ENCODE data around the gene C1orf167. TPM values are rescaled to one million over a fixed set of nuclear protein-coding genes. Genes with fewer than 3 reads are reported as not detected.

C1orf167 gene
- total RNA-seq, 1 experiment from 2014 or later: not detected

GRCh38 chr1:11735531-11735853 lies 26.5 kb upstream of the C1orf167 start:
- DNase-seq (ENCODE audit: low read depth, low spot score): no peak
- in situ Hi-C loops (cut with HindIII; ENCODE audit: low pct_unique_long_range_greater_than_20kb, low sequenced_read_pairs): no loop called here

GRCh38 chr1:11735854-11736745 lies 25.9 kb upstream of the C1orf167 start, which contains the start of gene AGTRAP:
TSS of gene AGTRAP (plus strand) at chr1:11736136. CDS start at chr1:11736209, 73 bp downstream.
- in situ Hi-C loops (cut with HindIII; ENCODE audit: low pct_unique_long_range_greater_than_20kb, low sequenced_read_pairs): no loop called here
- DNase-seq (ENCODE audit: low read depth, low spot score): peak; percentile 84

- in situ Hi-C loops (cut with HindIII; ENCODE audit: low pct_unique_long_range_greater_than_20kb, low sequenced_read_pairs): no loop called here
- DNase-seq (ENCODE audit: low read depth, low spot score): peak; percentile 38
Measured at GRCh38 chr1:11736746-11737639, 25.0 kb upstream of the C1orf167 start.

DNA sequence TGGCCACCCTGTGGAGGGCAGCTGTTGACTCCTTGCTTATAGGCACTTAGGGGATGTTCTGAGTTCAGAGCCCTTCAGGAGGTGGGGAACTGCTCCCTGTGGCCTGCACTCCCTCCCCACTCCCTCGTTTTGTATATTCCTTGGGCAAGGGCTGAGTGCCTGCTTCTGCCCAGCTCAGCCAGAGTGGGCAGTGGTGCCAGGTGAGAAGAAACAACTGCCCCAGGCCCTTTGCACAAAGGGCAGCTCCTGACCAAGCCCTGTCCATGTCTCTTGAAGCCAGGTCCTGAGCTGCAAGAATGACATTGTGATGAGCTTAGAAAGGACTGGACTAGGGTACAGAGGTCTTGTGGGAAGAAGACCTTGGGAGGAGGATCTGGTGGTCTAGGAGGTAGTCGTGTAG lies 23.9 kb upstream of the C1orf167 start:
- in situ Hi-C loops (cut with HindIII; ENCODE audit: low pct_unique_long_range_greater_than_20kb, low sequenced_read_pairs): no loop called here

DNA sequence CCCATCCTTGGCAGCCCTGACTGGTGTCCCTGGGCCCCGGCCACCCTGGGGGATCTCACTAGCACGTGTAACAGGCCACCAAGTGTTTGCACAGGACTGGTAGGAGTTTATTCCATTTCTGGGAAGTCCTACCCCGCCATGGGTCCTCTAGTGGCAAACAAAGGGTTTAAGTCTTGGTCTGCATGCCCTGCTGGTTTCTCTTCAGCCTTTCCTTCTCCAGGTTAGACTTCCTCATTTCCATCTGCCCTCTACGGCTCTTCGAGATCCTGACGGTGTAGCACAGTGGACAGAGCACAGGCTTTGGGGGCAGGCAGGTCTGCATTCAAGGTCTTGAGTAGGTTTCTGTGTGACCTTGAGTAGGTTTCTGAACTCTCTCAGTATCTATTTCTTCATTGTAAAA lies 23.2 kb upstream of the C1orf167 start:
- DNase-seq (ENCODE audit: low read depth, low spot score): no peak
- in situ Hi-C loops (cut with HindIII; ENCODE audit: low pct_unique_long_range_greater_than_20kb, low sequenced_read_pairs): no loop called here

More for the DNA sequence above, 23.9 kb upstream of the C1orf167 start:
- no peak for DNase-seq (ENCODE audit: low read depth, low spot score)

- in situ Hi-C loops (cut with HindIII; ENCODE audit: low pct_unique_long_range_greater_than_20kb, low sequenced_read_pairs): no loop called here
Measured at GRCh38 chr1:11740258-11741192, 21.5 kb upstream of the C1orf167 start.

DNA sequence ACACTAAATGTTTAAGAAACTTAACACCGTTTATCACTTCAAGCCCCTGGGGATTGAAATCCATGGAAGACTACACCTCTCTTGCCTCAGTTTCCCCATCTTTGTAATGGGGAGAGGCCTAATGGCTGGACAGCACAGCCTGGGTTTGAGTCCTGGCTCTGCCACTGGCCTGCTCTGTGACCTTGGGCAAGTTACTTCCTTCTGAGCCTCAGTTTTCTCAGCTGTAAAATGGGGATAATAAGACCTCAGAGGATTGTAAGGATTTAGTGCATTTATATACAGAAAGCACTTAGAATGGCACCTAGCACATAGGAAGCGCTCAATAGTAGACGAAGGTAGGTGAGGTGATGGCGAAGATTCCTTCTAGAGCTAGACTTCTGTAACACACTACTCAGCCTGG lies 20.5 kb upstream of the C1orf167 start:
- DNase-seq (ENCODE audit: low read depth, low spot score): no peak
- in situ Hi-C loops (cut with HindIII; ENCODE audit: low pct_unique_long_range_greater_than_20kb, low sequenced_read_pairs): no loop called here

More at GRCh38 chr1:11740258-11741192, 21.5 kb upstream of the C1orf167 start:
- DNase-seq (ENCODE audit: low read depth, low spot score): no peak

DNA sequence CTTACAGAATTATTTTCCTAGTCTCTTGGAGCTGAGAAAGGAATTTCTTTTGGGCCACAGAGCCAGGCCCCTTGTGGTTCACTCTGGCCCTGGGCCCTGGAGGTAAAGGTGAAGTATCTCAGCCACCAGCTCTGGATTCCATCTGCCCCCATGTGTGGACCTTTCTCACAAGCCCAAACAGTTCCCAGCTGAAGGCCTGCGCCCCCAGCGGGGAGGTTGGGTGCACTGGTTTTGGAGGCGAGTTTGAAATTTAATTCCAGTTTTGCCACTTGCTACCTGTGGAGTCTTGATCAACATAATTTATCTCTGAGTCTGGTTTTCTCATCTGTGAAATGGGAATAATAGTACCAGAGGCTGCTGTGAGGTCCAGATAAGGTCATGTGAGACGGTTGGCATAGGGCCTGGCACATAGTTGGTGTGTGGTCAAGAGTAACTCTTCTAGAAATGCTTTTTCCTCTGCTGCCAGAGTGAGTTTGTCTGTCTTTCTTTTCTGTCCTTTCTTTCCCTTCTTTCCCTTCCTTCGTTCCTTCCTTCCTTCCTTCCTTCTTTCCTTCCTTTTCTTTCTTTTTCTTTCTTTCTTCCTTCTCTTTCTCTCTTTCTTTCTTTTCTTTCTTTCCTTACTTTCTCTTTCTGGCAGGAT lies 20.0 kb upstream of the C1orf167 start:
- in situ Hi-C loops (cut with HindIII; ENCODE audit: low pct_unique_long_range_greater_than_20kb, low sequenced_read_pairs): no loop called here
- DNase-seq (ENCODE audit: low read depth, low spot score): peak; percentile 21

- in situ Hi-C loops (cut with HindIII; ENCODE audit: low pct_unique_long_range_greater_than_20kb, low sequenced_read_pairs): no loop called here
- DNase-seq (ENCODE audit: low read depth, low spot score): no peak
Measured at GRCh38 chr1:11744287-11744686, 17.7 kb upstream of the C1orf167 start.

DNA sequence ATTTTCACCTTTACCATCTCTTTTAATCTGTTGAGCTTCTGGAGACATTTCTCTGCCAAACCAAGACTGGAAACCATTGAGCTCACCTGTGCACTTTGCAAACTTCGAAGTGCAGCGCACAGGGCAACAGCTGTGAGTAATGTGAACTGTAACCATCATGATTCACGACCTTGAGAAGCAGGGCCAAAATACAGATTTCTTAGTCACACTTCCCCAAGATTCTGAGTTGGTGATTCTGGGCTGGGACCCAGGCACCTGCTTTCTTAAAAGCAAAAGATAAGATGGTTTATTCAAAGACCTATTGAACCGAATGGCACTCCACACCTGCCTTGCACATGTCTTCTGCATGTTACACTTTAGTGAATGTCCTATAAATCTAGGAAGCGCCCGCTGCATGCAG lies 15.9 kb upstream of the C1orf167 start:
- no peak for DNase-seq (ENCODE audit: low read depth, low spot score)
- in situ Hi-C loops (cut with HindIII; ENCODE audit: low pct_unique_long_range_greater_than_20kb, low sequenced_read_pairs): no loop called here

GRCh38 chr1:11746795-11747487 lies 15.1 kb upstream of the C1orf167 start:
- in situ Hi-C loops (cut with HindIII; ENCODE audit: low pct_unique_long_range_greater_than_20kb, low sequenced_read_pairs): no loop called here

GRCh38 chr1:11748294-11749202 lies 13.4 kb upstream of the C1orf167 start:
- in situ Hi-C loops (cut with HindIII; ENCODE audit: low pct_unique_long_range_greater_than_20kb, low sequenced_read_pairs): no loop called here
- DNase-seq (ENCODE audit: low read depth, low spot score): no peak

More at GRCh38 chr1:11746795-11747487, 15.1 kb upstream of the C1orf167 start:
- no peak for DNase-seq (ENCODE audit: low read depth, low spot score)

DNA sequence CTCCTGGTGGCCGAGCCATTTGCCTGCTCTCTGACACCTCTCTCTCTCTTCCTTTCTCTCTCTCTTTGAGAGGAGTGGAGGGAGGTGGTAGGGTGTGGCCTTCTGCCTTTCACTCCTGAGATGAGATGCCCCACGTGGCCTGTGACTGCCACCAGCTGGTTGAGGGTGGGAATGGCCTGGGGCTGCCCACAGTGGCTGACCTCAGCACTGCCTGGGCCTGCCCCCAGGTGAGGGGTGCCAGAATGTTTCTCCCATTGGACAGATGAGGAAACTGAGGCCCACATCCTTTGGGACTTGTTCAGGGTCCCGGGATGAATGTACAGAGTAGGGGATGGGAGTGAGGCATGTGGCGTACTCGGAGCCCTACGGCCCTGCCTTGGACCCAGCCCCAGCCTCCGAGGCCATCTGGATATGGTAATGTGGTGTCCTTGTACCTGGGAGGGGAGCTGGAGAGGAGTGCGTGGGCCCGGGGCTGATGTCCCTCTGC lies 12.7 kb upstream of the C1orf167 start:
- DNase-seq (ENCODE audit: low read depth, low spot score): peak; percentile 22
- in situ Hi-C loops (cut with HindIII; ENCODE audit: low pct_unique_long_range_greater_than_20kb, low sequenced_read_pairs): no loop called here

DNA sequence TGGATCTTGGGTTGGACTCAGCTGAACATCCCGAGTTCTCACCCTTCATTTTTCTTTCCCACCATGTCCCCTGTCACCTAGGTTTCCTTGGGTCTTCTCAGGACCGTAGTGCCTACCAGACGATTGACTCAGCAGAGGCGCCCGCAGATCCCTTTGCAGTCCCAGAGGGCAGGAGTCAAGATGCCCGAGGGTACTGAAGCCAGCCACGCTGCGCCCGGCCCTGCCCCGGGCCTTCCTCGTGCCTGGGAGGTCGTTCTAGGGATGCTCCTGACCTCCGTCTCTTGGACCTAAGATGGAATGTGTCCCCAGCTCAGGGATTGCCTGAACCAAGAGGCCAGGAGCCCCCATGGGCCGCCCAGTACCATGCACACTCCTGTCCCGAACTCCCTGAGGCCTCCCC lies 12.0 kb upstream of the C1orf167 start:
- no peak for DNase-seq (ENCODE audit: low read depth, low spot score)
- in situ Hi-C loops (cut with HindIII; ENCODE audit: low pct_unique_long_range_greater_than_20kb, low sequenced_read_pairs): no loop called here

- in situ Hi-C loops (cut with HindIII; ENCODE audit: low pct_unique_long_range_greater_than_20kb, low sequenced_read_pairs): no loop called here
- DNase-seq (ENCODE audit: low read depth, low spot score): no peak
Measured at GRCh38 chr1:11751087-11751486, 10.9 kb upstream of the C1orf167 start.

Data from SK-MEL-5 (cell line).